Thoracic aorta (tissue), 2 donors: Measurements from ENCODE around the gene SLC2A4RG. TPM values are rescaled to one million over a fixed set of nuclear protein-coding genes. Genes with fewer than 3 reads are reported as not detected.

ENCODE experiments used
- ATAC-seq: fragments of 150-250 bp; one replicate; pipeline ENCODE4 v1.8.0; 2017; ENCODE audit warnings: low read depth; ENCODE audit not compliant: insufficient number of reproducible peaks, low FRiP score
- DNase-seq: peaks from one replicate; pipeline ENCODE4 v3.0.0-alpha.2; 2020; ENCODE audit warnings: low spot score
- H3K27ac ChIP-seq, 2 donors: fragments of 200-600 bp; sonication (generic); 1 replicate in 1 of 2; 2 replicates in 1 of 2; pipeline ENCODE4 v1.5.1; 2016; ENCODE audit warnings: mild to moderate bottlenecking in 2 of 2, moderate library complexity in 2 of 2
- H3K27me3 ChIP-seq: fragments of 200-600 bp; sonication (generic); replicated peaks from 2 replicates; pipeline ENCODE4 v1.6.0; 2016; ENCODE audit warnings: mild to moderate bottlenecking; ENCODE audit not compliant: insufficient read depth
- H3K36me3 ChIP-seq: fragments of 200-600 bp; sonication (generic); one replicate; pipeline ENCODE4 v1.5.1; 2016
- H3K4me1 ChIP-seq, 2 donors: fragments of 200-600 bp; sonication (generic); 1 replicate in 1 of 2; 2 replicates in 1 of 2; pipeline versions ENCODE4 v1.5.1 to v1.6.0; 2016; ENCODE audit warnings: low read depth in 2 of 2, mild to moderate bottlenecking in 1 of 2; ENCODE audit not compliant: control insufficient read depth in 1 of 2
- H3K4me3 ChIP-seq: fragments of 200-600 bp; sonication (generic); 2 replicates; pipeline ENCODE4 v1.5.1; 2016; ENCODE audit warnings: mild to moderate bottlenecking
- H3K9me3 ChIP-seq: fragments of 200-600 bp; sonication (generic); 2 replicates; pipeline ENCODE4 v1.5.1; 2016
- CTCF ChIP-seq: fragments of 200-600 bp; sonication (generic); IDR thresholded peaks from one replicate; pipeline ENCODE4 v1.5.1; 2019; ENCODE audit warnings: antibody characterized with exemption
- total RNA-seq, 2 donors: library from RNA; depleted of rRNA; stranded (reverse); fragments of >200 nt; gene quantifications; one replicate each; pipeline versions ENCODE4 v1.1.0 to v1.2.3, GENCODE V29; 2016

The SLC2A4RG gene
- total RNA-seq, 2 donors from 2014 or later = 36.2 to 103 TPM

DNA sequence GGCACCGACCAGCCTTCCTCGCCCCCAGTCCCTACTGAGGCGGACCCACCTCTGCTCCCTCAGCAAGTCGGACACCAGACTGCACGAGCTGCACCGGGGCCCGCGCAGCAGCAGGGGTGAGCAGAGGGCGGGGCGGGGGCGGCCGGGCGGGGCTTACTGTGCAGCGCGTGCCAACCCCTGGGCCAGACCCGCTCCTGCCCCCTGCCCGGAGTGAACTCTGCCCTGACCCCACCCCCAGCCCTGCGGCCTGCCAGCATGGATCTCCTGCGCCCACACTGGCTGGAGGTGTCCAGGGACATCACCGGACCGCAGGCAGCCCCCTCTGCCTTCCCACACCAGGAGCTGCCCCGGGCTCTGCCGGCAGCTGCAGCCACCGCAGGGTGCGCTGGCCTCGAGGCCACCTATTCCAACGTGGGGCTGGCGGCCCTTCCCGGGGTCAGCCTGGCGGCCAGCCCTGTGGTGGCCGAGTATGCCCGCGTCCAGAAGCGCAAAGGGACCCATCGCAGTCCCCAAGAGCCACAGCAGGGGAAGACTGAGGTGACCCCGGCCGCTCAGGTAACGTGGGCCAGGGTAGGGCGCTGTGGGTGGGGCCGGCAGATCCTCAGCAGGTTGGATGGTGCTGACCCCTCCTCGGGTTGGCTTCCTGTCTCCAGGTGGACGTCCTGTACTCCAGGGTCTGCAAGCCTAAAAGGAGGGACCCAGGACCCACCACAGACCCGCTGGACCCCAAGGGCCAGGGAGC, 1.5 kb upstream of the SLC2A4RG start:
- ATAC-seq (no peak), DNase-seq (no peak)
- Histone ChIP-seq H3K4me1 (peaks cover 17 to 24% of the 10 kb centered on the region in 2 donors), H3K4me3 (peak overlapping the region; percentile 89), H3K27me3 (no peaks in the 10 kb centered on the region), H3K36me3 (peaks cover 43% of the 10 kb centered on the region), H3K9me3 (no peaks in the 10 kb centered on the region), H3K27ac (peak overlapping the region in 1 of 2 donors; percentile 89)
- no peak for TF ChIP-seq CTCF

- peaks cover 44% of the 10 kb centered on the region for H3K36me3 ChIP-seq
- H3K4me1 ChIP-seq = peaks cover 17 to 24% of the 10 kb centered on the region in 2 donors
- ATAC-seq (no peak), DNase-seq (no peak)
- no peaks in the 10 kb centered on the region for H3K9me3 ChIP-seq
- peak overlapping the region; percentile 81 to 89 for H3K27ac ChIP-seq
- peak overlapping the region; percentile 89 for H3K4me3 ChIP-seq
- no peaks in the 10 kb centered on the region for H3K27me3 ChIP-seq
- TF ChIP-seq CTCF = no peak
These were observed 868 bp upstream of the SLC2A4RG start for GRCh38 chr20:63738687-63739129.

DNA sequence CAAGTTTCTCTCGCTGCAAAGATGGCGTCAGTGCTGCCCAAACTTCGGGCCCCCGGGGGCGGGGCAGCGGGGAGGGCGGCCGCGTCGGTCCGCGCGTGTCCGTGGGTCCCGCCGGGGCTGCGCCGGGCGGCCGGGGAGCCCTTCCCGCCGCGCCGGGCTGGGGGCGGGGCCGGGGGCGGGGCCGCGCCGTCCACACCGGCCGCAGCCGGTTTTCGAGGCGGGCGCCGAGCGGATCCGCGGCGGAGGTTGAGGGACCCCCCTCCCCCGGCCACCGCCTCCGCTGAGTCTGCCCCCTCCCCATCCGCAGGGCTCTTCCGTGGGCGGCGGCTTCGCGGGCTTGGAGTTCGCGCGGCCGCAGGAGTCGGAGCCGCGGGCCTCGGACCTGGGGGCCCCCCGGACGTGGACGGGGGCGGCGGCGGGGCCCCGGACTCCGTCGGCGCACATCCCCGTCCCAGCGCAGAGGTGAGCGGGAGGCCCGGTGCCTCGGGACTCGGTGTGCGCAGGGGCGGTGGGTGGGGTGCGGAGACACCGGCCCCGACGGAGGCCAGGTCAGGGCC, 572 bp downstream of the SLC2A4RG start:
- Histone ChIP-seq H3K4me3 (peak overlapping the region; percentile 87), H3K4me1 (peaks cover 17 to 26% of the 10 kb centered on the region in 2 donors), H3K27ac (peak overlapping the region; percentile 79 to 82), H3K27me3 (no peaks in the 10 kb centered on the region), H3K36me3 (peaks cover 32% of the 10 kb centered on the region), H3K9me3 (no peaks in the 10 kb centered on the region)
- ATAC-seq (no peak), DNase-seq (no peak)
- no peak for TF ChIP-seq CTCF

DNA sequence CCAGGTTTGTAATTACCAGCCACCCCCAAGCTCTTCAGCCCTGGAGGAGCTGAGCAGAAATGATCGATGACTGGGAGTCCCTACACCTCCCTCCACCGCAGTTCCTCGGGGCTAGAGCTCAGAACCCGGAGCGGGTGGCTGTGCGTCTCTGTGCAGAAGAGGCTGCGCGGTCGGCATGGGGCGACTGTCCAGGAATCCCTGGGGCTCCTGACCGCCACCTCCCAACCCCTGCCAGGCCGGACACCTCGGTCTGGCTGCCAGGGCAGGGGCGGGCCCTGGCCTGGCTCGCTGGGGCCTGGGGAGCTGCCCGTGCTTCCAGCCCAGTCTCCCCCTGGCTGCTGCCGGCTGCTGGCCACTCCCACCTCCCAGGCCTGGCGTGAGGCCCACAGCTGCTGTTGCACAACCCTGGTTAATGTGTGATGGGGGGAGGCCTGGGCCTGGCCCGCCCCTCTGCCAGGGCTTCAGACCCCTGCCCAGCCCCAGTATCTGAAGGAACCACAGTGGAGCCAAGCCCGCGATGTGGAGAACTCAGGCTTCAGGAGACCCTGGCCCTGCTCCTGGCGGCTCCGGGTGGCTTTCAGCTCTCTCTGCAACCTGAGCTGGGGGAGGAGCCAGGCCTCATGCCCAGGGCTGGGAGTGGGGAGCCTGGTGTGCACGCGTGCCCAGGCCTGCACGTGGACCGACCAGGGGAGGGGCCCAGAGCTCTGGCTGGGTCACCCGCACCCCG, 1.2 kb downstream of the SLC2A4RG start:
- no peak for TF ChIP-seq CTCF
- Histone ChIP-seq H3K27me3 (no peaks in the 10 kb centered on the region), H3K4me1 (peaks cover 17 to 30% of the 10 kb centered on the region in 2 donors), H3K27ac (peak overlapping the region; percentile 79 to 82), H3K36me3 (peaks cover 26% of the 10 kb centered on the region), H3K4me3 (peak overlapping the region; percentile 87), H3K9me3 (no peaks in the 10 kb centered on the region)
- peak; percentile 74 for DNase-seq
- peak; percentile 45 for ATAC-seq

- ATAC-seq = no peak
These were observed 1.7 kb downstream of the SLC2A4RG start for GRCh38 chr20:63741354-63741675.

More at GRCh38 chr20:63741354-63741675, 1.7 kb downstream of the SLC2A4RG start:
- Histone ChIP-seq H3K9me3 (no peaks in the 10 kb centered on the region), H3K4me1 (peaks cover 17 to 30% of the 10 kb centered on the region in 2 donors), H3K27me3 (no peaks in the 10 kb centered on the region), H3K27ac (peak overlapping the region; percentile 49 to 82), H3K4me3 (peak overlapping the region; percentile 87), H3K36me3 (peaks cover 23% of the 10 kb centered on the region)
- DNase-seq = no peak
- no peak for TF ChIP-seq CTCF
